H4 (cell line): ENCODE data around the gene HSD11B1. TPM values are rescaled to one million over a fixed set of nuclear protein-coding genes. Genes with fewer than 3 reads are reported as not detected.
A peak's percentile ranks its signal among the peaks of the same experiment; 100 is the strongest.

ENCODE experiments used
- DNase-seq: peaks from one replicate; pipeline ENCODE4 v3.0.0-alpha.2; 2015; ENCODE audit warnings: low spot score
- total RNA-seq: library from RNA; depleted of rRNA; stranded (reverse); fragments of >200 nt; shearing (Covaris generic); gene quantifications from 2 replicates; pipeline ENCODE4 v1.2.3, GENCODE V29; 2014; rRNA removed

Gene HSD11B1
- total RNA-seq, result 0.08 TPM in 1 of 2 replicates, not detected in the other

DNA sequence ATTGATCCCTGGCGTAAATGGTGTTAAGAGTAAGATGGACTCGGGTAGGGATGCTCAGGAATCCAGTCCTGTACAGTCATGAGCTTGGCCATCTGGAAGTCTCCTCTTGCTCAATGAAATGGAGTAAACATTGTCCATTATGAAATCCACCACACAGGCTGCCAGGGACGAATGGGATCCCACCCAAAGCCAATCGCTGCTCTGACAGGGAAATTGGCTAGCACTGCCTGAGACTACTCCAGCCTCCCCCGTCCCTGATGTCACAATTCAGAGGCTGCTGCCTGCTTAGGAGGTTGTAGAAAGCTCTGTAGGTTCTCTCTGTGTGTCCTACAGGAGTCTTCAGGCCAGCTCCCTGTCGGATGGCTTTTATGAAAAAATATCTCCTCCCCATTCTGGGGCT is at the start of gene HSD11B1:
Gene HSD11B1 (plus strand): TSS at position 263 of the 400 bp plus-strand sequence. CDS start 97 bp downstream, at position 360.
- DNase-seq, result peak; percentile 14

DNA sequence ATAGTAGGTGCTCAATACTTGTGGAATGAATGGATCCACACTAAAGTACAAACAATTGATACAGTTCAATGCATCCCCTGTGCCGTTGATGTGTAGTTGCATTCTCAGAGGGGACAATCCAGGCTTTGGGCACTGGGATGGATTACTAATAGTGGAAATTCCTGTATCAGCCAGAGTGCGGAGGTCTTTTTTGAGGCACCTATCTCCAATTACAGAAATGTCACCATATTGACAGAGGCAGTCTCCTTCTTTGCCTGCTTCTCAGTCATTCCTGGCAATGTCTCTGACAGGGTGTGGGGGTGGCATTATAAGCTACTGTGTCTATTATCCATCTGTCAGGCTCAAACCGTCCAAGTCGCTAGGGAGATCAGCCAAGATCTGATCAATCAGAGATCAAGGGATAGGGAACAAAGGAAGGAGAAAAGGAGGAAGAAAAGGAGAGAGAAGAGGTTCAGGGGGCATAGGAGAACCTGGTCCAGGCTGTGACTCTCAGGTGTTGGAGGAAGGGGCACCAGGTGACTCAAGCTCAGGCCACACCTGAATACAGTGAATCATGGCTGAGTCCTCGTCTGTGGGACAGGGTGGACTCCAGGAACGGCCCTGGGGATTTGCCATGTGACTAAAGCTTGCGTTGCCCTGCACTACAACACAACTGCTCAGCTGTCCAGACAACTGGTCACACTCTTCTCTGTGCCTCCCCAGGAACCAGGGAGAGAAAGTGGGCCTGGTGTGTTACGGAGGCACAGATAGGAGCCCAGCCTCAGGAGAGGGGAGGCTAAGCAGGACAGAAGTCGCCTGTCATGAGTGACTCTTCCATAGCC is 49.0 kb upstream of the HSD11B1 start:
- no peak for DNase-seq

- DNase-seq, result no peak
Observed at GRCh38 chr1:209657140-209657879, 47.3 kb upstream of the HSD11B1 start.

DNA sequence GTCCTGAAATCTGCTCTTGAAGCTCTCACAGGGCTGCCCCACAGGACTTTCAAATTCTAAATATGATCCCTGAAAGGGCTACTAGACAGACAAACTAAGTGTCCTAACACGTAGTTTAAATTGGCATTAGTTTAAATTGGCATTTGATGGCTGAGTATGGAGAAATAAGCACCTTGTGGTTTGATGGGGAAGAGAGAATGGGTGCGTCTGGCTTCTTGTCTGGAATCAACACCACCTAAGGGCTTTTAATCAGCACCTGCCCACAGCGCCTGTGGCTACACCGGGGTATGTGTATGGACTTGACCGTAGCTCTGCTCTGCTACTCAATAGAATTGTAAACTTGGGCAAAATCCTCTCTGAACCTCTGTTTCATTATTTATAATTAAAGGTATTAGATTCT is 46.7 kb upstream of the HSD11B1 start:
- no peak for DNase-seq

- DNase-seq, result no peak
Observed at GRCh38 chr1:209659909-209660308, 44.7 kb upstream of the HSD11B1 start.

DNA sequence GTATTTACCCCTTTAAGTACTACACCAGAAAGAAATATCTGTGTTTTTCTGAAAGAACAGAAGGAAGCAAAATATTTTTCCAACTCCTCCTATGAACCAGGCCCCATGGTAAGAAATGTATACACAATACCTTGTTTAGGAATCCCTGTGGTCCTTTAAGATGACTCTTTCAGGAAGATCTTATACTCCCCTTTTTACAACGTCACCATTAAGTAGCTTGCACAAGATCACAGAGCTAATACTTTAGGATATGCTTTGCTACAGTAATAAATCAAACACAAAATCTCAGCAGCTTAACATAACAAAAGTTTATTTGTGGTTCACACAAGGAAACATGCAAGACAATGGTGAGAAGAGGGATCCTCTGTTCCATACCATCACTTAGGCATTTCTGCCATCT is 43.6 kb upstream of the HSD11B1 start:
- DNase-seq, result no peak

GRCh38 chr1:209662879-209663327 is 41.7 kb upstream of the HSD11B1 start:
- DNase-seq, result no peak

- DNase-seq, result no peak
Observed at GRCh38 chr1:209667103-209667502, 37.5 kb upstream of the HSD11B1 start.

- DNase-seq, result no peak
Observed at GRCh38 chr1:209667708-209668107, 36.9 kb upstream of the HSD11B1 start.

GRCh38 chr1:209670441-209671082 is 34.1 kb upstream of the HSD11B1 start:
- no peak for DNase-seq

DNA sequence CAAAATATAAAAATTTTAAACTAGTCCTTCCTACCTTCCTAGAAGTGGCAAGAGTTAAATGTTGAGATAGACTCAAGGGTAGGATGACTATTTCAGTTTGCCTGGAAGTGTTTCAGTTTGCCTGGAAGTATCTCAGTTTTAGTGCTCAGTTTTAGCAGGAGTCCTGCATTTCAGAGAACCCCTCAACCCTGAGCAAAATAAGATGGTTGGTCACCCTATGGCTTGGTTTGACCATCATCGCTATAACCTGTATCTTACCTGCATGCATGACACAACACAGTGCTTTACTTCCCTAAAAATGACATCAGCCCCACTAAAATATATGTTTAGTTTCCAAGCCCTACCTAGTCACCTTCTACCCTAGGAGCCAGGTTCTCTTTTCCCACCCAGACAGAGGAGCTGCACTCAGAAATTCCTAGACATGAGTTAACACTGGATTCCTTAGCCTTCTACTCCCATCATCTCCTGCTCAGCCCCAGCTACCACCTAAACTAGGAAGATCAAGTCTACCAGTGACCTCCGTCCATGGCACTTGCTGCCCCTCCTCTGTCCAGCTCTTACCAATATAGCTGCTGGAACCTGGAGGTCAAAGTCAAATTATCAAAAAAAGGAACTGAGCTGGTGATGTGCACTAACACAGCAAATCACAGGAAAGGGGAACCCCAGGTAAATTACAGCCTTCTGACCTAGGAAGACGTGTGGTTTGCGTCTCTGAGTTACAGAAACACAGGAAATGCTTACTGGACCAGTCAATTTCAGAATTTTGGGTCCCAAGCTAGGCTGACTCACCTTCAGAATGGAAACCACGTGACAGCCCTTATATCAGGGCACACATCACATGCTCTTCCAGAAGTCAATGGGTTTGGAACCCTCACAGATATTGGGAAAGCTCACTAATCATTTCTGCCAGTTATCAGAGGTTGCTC is 31.7 kb upstream of the HSD11B1 start:
- DNase-seq, result no peak

GRCh38 chr1:209673631-209674417 is 30.8 kb upstream of the HSD11B1 start:
- no peak for DNase-seq

DNA sequence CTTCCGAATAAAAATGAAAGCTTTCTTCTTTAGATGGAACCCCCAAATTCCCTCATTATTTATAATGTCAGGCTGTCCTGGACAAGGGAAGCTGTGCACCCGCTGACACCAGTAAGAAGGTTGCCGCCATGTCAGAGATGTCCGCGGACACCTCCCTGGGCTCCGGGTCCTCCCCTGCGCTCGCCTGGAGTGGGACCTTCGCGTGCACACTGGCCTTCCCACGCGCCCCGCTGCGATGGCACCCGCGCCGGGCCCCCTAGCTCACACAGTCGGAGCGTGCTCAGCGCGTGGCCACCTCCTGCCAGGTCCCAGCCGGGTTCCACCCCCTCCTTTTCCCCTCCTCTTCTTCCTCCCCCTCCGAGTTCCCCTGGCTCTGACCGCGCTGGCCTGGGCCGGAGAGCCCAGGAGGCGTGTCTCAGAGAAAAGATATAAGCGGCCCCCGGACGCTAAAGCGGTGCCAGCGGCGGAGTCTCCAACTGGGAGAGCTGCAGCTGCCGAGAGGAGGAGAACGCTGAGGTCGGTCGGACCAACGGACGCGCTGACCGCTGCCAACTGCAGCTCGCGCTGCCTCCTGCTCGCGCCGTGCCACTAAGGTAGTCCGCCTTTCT is 29.6 kb upstream of the HSD11B1 start, which contains the start of gene G0S2:
Gene G0S2 (plus strand): TSS at position 456 of the 608 bp plus-strand sequence. CDS start 273 bp downstream, outside the sequence.
- no peak for DNase-seq

DNA sequence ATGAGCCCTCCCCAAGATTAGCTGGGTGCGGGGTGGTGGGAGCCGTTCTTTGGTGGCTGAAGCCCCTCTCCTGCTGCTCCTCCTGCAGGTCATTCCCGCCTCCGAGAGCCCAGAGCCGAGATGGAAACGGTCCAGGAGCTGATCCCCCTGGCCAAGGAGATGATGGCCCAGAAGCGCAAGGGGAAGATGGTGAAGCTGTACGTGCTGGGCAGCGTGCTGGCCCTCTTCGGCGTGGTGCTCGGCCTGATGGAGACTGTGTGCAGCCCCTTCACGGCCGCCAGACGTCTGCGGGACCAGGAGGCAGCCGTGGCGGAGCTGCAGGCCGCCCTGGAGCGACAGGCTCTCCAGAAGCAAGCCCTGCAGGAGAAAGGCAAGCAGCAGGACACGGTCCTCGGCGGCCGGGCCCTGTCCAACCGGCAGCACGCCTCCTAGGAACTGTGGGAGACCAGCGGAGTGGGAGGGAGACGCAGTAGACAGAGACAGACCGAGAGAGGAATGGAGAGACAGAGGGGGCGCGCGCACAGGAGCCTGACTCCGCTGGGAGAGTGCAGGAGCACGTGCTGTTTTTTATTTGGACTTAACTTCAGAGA is 29.0 kb upstream of the HSD11B1 start:
- DNase-seq, result no peak

DNA sequence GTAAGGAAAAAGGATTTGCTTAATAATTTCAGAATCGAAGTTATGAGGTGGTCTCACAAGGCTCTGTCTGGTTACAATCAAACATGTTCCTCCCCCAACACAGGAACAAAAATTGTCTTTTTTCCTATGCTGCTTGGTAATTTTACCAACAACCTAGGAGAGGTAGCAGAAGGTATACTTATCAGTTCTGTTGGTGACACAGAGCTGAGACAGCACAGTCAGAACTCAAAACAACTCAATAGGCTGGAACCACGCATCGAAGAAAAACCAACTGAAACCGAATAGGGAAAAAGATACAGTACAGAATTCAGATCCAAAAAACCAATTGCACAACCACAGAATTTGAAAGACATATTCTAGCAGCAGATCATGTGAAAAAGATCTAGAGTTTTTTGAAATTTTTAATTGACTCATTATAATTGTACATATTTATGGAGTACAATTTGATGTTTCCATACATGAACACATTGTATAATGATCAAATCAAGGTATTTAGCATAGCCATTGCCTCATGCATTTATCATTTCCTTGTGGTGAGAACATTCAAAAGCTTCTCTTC is 25.6 kb upstream of the HSD11B1 start:
- DNase-seq, result no peak

- DNase-seq, result no peak
Observed at GRCh38 chr1:209685821-209686220, 18.8 kb upstream of the HSD11B1 start.

DNA sequence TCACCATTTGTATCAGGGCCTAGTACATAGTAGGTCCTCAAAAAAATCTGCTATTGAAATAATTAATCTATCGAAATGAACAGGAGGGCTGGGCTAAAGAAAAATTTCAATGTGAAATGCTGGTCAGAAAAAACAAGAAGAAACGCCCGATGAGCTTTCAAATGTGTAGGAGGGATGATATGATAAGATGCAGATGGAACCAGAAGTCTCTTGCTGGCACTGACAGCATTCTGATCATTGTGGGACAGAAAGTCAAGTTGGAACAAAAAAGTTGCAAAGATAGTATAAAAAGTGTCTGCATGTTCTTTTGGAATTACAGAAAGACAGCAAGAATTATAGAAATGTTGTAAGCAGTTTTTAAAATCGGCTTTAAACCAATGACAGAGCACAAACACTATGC is 18.3 kb upstream of the HSD11B1 start:
- DNase-seq, result no peak

DNA sequence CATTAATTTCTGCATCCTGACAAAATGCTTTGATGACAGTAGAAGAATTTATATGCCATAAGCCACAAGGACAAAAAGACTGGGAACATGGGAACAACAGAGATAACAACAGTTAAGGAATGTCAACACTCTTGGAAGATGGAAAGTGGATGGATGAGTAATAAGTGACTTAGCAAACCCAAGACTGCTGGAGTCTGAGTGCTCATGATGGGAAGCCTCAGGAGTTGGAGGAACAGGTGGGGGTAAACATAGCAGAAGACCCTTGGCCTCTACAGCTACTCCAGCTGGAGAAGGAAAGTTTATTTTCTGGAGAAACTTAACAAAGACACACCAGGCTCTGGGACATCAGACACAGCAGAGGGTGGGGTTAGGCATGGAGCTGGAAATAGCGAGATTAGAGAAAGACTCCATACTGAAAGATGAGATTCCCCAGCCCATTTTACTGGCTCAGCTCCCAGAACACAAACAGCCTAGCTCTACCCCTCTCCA is 15.9 kb upstream of the HSD11B1 start:
- peak; percentile 19 for DNase-seq

DNA sequence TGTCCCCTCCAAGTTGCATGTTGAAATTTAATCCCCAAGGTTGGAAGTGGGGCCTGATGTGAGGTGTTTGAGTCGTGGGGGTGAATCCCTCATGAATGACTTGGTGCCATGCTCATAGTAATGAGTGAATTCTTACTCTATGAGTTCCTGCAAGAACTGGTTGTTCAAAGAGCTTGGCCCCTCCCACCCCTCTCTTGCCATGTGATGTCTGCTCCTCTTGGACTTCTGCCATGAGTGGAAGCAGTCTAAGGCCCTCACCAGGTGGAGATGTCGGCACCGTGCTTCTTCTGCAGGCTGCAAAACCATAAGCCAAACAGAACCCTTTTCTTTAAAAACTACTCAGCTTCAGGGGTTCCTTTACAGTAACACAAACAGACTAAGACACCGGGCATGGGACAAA is 15.2 kb upstream of the HSD11B1 start:
- DNase-seq, result peak; percentile 26
